Osteocyte (in vitro differentiated cells): ENCODE data around the gene OR3A2. TPM values are rescaled to one million over a fixed set of nuclear protein-coding genes. Genes with fewer than 3 reads are reported as not detected.
"Not testable (repeated sequence)": the region's sequence is repeated elsewhere in the genome, so short reads cannot be mapped to it uniquely, and the experiment has no call there.

Source experiments
- DNase-seq: peaks from one replicate; pipeline ENCODE4 v3.0.0; 2021; ENCODE audit warnings: mixed read lengths; ENCODE audit not compliant: unreplicated experiment; ENCODE audit errors: extremely low spot score
- H3K27ac Mint-ChIP-seq: one replicate; pipeline ENCODE4 v1.8.0; 2021; ENCODE audit warnings: mild to moderate bottlenecking, mixed read lengths; ENCODE audit not compliant: unreplicated experiment
- H3K27me3 Mint-ChIP-seq: one replicate; pipeline ENCODE4 v1.8.0; 2021; ENCODE audit warnings: mixed read lengths; ENCODE audit not compliant: unreplicated experiment
- H3K36me3 Mint-ChIP-seq: one replicate; pipeline ENCODE4 v1.8.0; 2021; ENCODE audit warnings: mixed read lengths; ENCODE audit not compliant: unreplicated experiment
- H3K4me1 Mint-ChIP-seq: one replicate; pipeline ENCODE4 v1.8.0; 2021; ENCODE audit warnings: mixed read lengths; ENCODE audit not compliant: unreplicated experiment
- H3K4me3 Mint-ChIP-seq: one replicate; pipeline ENCODE4 v1.8.0; 2021; ENCODE audit warnings: mild to moderate bottlenecking, moderate library complexity, mixed read lengths; ENCODE audit not compliant: unreplicated experiment
- H3K9me3 Mint-ChIP-seq: one replicate; pipeline ENCODE4 v1.8.0; 2021; ENCODE audit warnings: mixed read lengths; ENCODE audit not compliant: unreplicated experiment
- CTCF ChIP-seq: fragments of 200-600 bp; sonication (generic); IDR thresholded peaks from 2 replicates; pipeline ENCODE4 v1.5.0; 2021; ENCODE audit warnings: antibody characterized with exemption, mild to moderate bottlenecking, moderate library complexity
- total RNA-seq: library from RNA; stranded (reverse); gene quantifications from 2 replicates; pipeline ENCODE4 v1.2.1, GENCODE V29; 2021

Gene OR3A2
- total RNA-seq, 1 donor from 2014 or later = not detected

- H3K27me3 Mint-ChIP-seq = no peaks in the 10 kb centered on the region
- H3K9me3 Mint-ChIP-seq = peaks cover 26% of the 10 kb centered on the region
- H3K27ac Mint-ChIP-seq = no peak overlapping the region
- no peak overlapping the region for H3K4me3 Mint-ChIP-seq
- no peak for DNase-seq
- TF ChIP-seq CTCF = no peak
- H3K36me3 Mint-ChIP-seq = no peaks in the 10 kb centered on the region
- no peaks in the 10 kb centered on the region for H3K4me1 Mint-ChIP-seq
Observed at GRCh38 chr17:3389791-3390190, 3.7 kb upstream of the OR3A2 start.

GRCh38 chr17:3381957-3382356, 4.2 kb downstream of the OR3A2 start:
- H3K9me3 Mint-ChIP-seq = peaks cover 8% of the 10 kb centered on the region
- H3K36me3 Mint-ChIP-seq = no peaks in the 10 kb centered on the region
- no peak overlapping the region for H3K27ac Mint-ChIP-seq
- H3K4me1 Mint-ChIP-seq = no peaks in the 10 kb centered on the region
- H3K27me3 Mint-ChIP-seq = no peaks in the 10 kb centered on the region
- H3K4me3 Mint-ChIP-seq = no peak overlapping the region
- no peak for DNase-seq
- TF ChIP-seq CTCF = no peak

GRCh38 chr17:3378321-3378720, 7.8 kb downstream of the OR3A2 start:
- no peak for TF ChIP-seq CTCF
- Mint-ChIP-seq H3K4me3 (no peak overlapping the region), H3K27me3 (no peaks in the 10 kb centered on the region), H3K36me3 (no peaks in the 10 kb centered on the region), H3K9me3 (peaks cover 21% of the 10 kb centered on the region), H3K27ac (no peak overlapping the region), H3K4me1 (no peaks in the 10 kb centered on the region)
- no peak for DNase-seq

GRCh38 chr17:3371167-3371566, 14.9 kb downstream of the OR3A2 start:
- H3K4me3 Mint-ChIP-seq, H3K36me3 Mint-ChIP-seq: not testable (repeated sequence)

GRCh38 chr17:3342782-3343181, 43.3 kb downstream of the OR3A2 start:
- H3K4me3 Mint-ChIP-seq, H3K4me1 Mint-ChIP-seq, H3K27me3 Mint-ChIP-seq, H3K27ac Mint-ChIP-seq, DNase-seq, H3K36me3 Mint-ChIP-seq: not testable (repeated sequence)
- H3K9me3 Mint-ChIP-seq = peaks cover 15% of the 10 kb centered on the region

More at GRCh38 chr17:3371167-3371566, 14.9 kb downstream of the OR3A2 start:
- not testable (repeated sequence) for H3K27ac Mint-ChIP-seq, H3K27me3 Mint-ChIP-seq, H3K4me1 Mint-ChIP-seq, DNase-seq
- peaks cover 43% of the 10 kb centered on the region for H3K9me3 Mint-ChIP-seq

- H3K27me3 Mint-ChIP-seq = no peaks in the 10 kb centered on the region
- no peaks in the 10 kb centered on the region for H3K36me3 Mint-ChIP-seq
- no peak overlapping the region for H3K4me3 Mint-ChIP-seq
- H3K4me1 Mint-ChIP-seq = no peaks in the 10 kb centered on the region
- H3K9me3 Mint-ChIP-seq = peaks cover 14% of the 10 kb centered on the region
- H3K27ac Mint-ChIP-seq = no peak overlapping the region
- no peak for TF ChIP-seq CTCF
- no peak for DNase-seq
Observed at GRCh38 chr17:3335876-3336275, 50.2 kb downstream of the OR3A2 start.
